CD4-positive, CD25-positive, alpha-beta regulatory T cell (primary cell): ENCODE results near the gene KAT6B. TPM values are rescaled to one million over a fixed set of nuclear protein-coding genes. Genes with fewer than 3 reads are reported as not detected.

ENCODE experiments used
- ATAC-seq, 2 donors: fragments of 150-1000 bp; cut with Tn5 transposase; one replicate each; pipeline ENCODE4 v1.10.0; 2021; ENCODE audit warnings: low read depth in 2 of 2, moderate number of reproducible peaks in 2 of 2, moderate library complexity in 1 of 2
- DNase-seq, 3 donors: peaks; one replicate each; pipeline versions ENCODE4 v3.0.0 to v3.0.0-alpha.2; 2012 to 2022; ENCODE audit warnings: mixed read lengths in 1 of 3
- H3K27ac ChIP-seq: one replicate; pipeline ENCODE4 v1.7.0; 2013; ENCODE audit warnings: mild to moderate bottlenecking, low read length; ENCODE audit not compliant: insufficient read depth, poor library complexity, severe bottlenecking
- H3K27me3 ChIP-seq: one replicate; pipeline ENCODE4 v1.7.0; 2013; ENCODE audit warnings: low read length; ENCODE audit not compliant: control insufficient read depth, insufficient read depth
- H3K36me3 ChIP-seq: one replicate; pipeline ENCODE4 v1.7.0; 2013; ENCODE audit warnings: mild to moderate bottlenecking, low read length, moderate library complexity; ENCODE audit not compliant: control insufficient read depth, insufficient read depth
- H3K4me1 ChIP-seq: 2 replicates; pipeline ENCODE4 v1.7.0; 2013; ENCODE audit warnings: mild to moderate bottlenecking, low read length; ENCODE audit not compliant: insufficient read depth, control insufficient read depth, poor library complexity, severe bottlenecking
- H3K4me3 ChIP-seq: one replicate; pipeline ENCODE4 v1.7.0; 2013; ENCODE audit warnings: low read depth, mild to moderate bottlenecking, low read length, moderate library complexity
- H3K9me3 ChIP-seq, 2 experiments: 1 replicate in 1 of 2; 2 replicates in 1 of 2; pipeline ENCODE4 v1.7.0; 2013; ENCODE audit warnings: low read length in 2 of 2, mild to moderate bottlenecking in 1 of 2, moderate library complexity in 1 of 2; ENCODE audit not compliant: control insufficient read depth in 2 of 2
- H3K27ac Mint-ChIP-seq, 3 donors: one replicate each; pipeline ENCODE4 v1.8.0; 2020 to 2022; ENCODE audit warnings: mild to moderate bottlenecking in 3 of 3, mixed read lengths in 3 of 3, moderate library complexity in 2 of 3
- H3K27me3 Mint-ChIP-seq: one replicate; pipeline ENCODE4 v1.8.0; 2022; ENCODE audit warnings: mild to moderate bottlenecking, mixed read lengths
- H3K36me3 Mint-ChIP-seq: one replicate; pipeline ENCODE4 v1.8.0; 2020; ENCODE audit warnings: mixed read lengths
- H3K4me1 Mint-ChIP-seq, 4 donors: one replicate each; pipeline ENCODE4 v1.8.0; 2020 to 2022; ENCODE audit warnings: mixed read lengths in 4 of 4, mild to moderate bottlenecking in 1 of 4
- H3K4me3 Mint-ChIP-seq, 4 donors: one replicate each; pipeline ENCODE4 v1.8.0; 2020 to 2022; ENCODE audit warnings: mild to moderate bottlenecking in 4 of 4, mixed read lengths in 4 of 4, moderate library complexity in 3 of 4
- H3K9me3 Mint-ChIP-seq, 7 donors: one replicate each; pipeline ENCODE4 v1.8.0; 2020 to 2022; ENCODE audit warnings: mixed read lengths in 7 of 7, mild to moderate bottlenecking in 3 of 7, moderate library complexity in 2 of 7
- polyA plus RNA-seq, 4 donors: library from polyadenylated mRNA; unstranded; fragments of 300-500 nt; fragmentation: Illumina TruSeq; gene quantifications; one replicate each; pipeline ENCODE4 v1.2.3, GENCODE V29; 2021
- total RNA-seq: library from RNA; stranded (reverse); gene quantifications from one replicate; pipeline ENCODE4 v1.2.3, GENCODE V29; 2022

Gene KAT6B
- total and polyA plus RNA-seq, 5 donors from 2014 or later, result 14.5 to 67.1 (median 16.6) TPM

DNA sequence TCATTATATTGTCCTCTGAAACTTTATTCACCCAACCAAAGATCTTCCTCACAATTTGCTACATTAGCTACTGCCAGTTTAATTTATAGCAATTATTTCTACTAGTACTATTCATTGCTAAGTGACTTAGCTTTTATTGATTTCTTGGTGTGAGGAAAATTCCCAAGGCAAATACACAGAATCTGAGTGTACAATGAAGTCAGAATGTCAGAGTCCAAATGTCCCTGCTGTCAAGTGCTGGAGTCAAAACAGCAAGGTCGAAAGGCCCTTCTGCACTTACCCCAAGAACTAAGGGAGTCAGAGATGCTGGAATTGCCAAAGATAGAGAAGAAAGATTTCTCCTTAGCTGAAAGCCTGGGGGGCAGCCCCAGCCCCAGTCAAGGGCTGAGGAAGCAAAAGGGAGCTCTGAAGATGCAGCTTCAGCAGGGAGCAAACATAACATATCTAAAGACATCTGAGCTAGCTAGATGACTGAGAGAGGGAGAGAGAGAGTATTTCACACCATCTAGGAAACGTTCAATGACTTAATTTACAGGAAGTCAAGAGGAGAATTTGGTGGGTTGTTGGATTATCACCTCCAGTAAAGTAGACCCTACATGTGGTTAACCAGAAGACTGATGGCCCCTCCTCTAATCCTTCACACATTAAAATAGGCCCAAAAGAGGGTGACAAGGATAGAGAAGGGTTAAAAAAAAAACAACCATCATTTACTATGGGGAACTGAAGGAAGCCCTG lies 248.5 kb downstream of the KAT6B start:
- H3K4me1 Mint-ChIP-seq, result peaks cover 0 to under 1% (median 0%) of the 10 kb centered on the region in 4 donors
- Histone ChIP-seq H3K4me3 (no peak overlapping the region), H3K9me3 (no peaks in the 10 kb centered on the region), H3K27me3 (no peaks in the 10 kb centered on the region), H3K36me3 (no peaks in the 10 kb centered on the region), H3K27ac (no peak overlapping the region), H3K4me1 (no peaks in the 10 kb centered on the region)
- H3K36me3 Mint-ChIP-seq, result no peaks in the 10 kb centered on the region
- H3K27ac Mint-ChIP-seq, result peak overlapping the region in 1 of 3 donors; percentile 12
- no peak for DNase-seq
- no peaks in the 10 kb centered on the region for H3K27me3 Mint-ChIP-seq
- peaks cover 0 to 2% (median 0%) of the 10 kb centered on the region in 7 donors for H3K9me3 Mint-ChIP-seq
- no peak overlapping the region for H3K4me3 Mint-ChIP-seq
- ATAC-seq, result no peak

DNA sequence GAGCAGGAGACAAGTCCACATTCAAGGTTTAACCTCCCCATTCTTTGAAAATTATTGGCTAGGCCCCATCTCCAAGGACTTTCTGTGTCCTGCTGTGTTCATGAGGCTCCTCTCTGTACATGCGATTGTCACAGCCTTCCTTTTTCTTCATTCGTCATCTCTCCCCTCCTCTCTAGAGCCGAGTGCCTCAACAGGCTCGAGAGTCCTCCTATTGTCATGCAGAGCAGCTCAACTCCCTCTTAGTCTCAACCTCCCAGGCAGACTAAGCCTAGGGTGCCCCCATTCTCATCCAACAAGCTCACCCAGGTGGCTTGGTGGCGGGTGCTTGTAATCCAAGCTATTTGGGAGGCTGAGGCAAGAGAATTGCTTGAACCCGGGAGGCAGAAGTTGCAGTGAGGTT lies 249.9 kb downstream of the KAT6B start:
- Histone ChIP-seq H3K27me3 (no peaks in the 10 kb centered on the region), H3K36me3 (no peaks in the 10 kb centered on the region), H3K4me1 (no peaks in the 10 kb centered on the region), H3K27ac (no peak overlapping the region), H3K4me3 (no peak overlapping the region), H3K9me3 (no peaks in the 10 kb centered on the region)
- Mint-ChIP-seq H3K4me1 (no peaks in the 10 kb centered on the region), H3K27ac (no peak overlapping the region), H3K4me3 (no peak overlapping the region), H3K9me3 (peaks cover 0 to 3% (median 2%) of the 10 kb centered on the region in 7 donors), H3K27me3 (no peaks in the 10 kb centered on the region), H3K36me3 (peaks cover 3% of the 10 kb centered on the region)
- ATAC-seq (no peak), DNase-seq (no peak)

DNA sequence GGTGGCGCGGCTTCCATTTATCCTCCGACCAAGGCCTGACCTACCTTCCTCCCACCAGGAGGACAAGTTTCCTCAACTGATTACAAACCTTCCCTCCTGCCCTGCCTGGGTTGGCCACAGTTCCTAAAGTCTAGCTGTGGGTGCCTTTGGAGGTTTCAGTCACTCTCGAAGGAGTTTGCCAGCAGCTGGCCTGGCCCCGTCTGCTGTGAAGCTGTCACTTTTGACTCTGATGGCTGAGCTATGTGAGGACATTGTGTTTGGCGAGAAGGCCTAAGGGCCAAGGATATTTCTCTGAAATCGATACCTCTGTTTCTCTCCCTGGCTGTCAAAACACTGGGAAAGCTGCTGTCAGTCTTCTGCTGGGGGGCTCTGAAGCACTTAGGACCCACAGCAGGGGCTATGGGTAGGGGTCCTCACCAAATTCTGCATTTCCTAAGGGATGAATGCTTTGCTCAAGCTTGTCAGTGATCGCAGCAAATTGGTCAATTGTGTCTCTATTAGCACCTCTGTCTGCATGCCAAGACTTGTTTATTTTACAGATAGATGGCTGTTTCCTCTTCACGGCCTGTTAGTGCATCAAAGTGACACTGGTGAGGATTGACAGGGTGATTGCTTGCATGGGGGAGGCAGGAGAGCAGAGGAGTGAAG lies 253.2 kb downstream of the KAT6B start:
- Mint-ChIP-seq H3K27me3 (no peaks in the 10 kb centered on the region), H3K4me1 (no peaks in the 10 kb centered on the region), H3K27ac (no peak overlapping the region), H3K36me3 (peaks cover 5% of the 10 kb centered on the region), H3K4me3 (no peak overlapping the region), H3K9me3 (peaks cover 0 to 8% (median 2%) of the 10 kb centered on the region in 7 donors)
- H3K27ac ChIP-seq, result no peak overlapping the region
- DNase-seq (no peak), ATAC-seq (no peak)
- H3K4me1 ChIP-seq, result no peaks in the 10 kb centered on the region
- H3K36me3 ChIP-seq, result no peaks in the 10 kb centered on the region
- no peaks in the 10 kb centered on the region for H3K9me3 ChIP-seq
- H3K4me3 ChIP-seq, result no peak overlapping the region
- H3K27me3 ChIP-seq, result no peaks in the 10 kb centered on the region

DNA sequence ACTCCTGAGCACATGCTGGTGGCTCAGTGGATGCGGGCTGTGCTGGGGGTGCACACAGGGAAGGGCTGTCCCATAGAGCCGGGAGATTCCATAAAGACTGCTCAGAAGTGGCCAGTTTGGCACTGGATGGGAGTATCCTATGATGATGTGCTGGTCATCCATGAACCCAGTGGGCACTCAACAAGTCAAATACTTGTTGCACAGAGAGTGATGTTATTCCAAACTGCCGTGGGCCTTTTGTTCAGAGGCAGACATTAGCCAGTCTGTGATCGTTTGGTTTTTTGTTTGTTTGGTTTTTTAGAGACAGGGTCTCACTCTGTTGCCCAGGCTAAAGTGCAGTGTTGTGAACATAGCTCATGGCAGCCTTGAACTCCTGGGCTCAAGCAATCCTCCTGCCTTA lies 254.2 kb downstream of the KAT6B start:
- H3K27me3 Mint-ChIP-seq, result no peaks in the 10 kb centered on the region
- no peaks in the 10 kb centered on the region for H3K36me3 ChIP-seq
- no peak overlapping the region for H3K4me3 Mint-ChIP-seq
- H3K27ac Mint-ChIP-seq, result no peak overlapping the region
- no peaks in the 10 kb centered on the region for H3K4me1 ChIP-seq
- no peak for DNase-seq
- H3K36me3 Mint-ChIP-seq, result peaks cover 5% of the 10 kb centered on the region
- peaks cover 0 to 8% (median 2%) of the 10 kb centered on the region in 7 donors for H3K9me3 Mint-ChIP-seq
- no peak for ATAC-seq
- no peaks in the 10 kb centered on the region for H3K27me3 ChIP-seq
- no peaks in the 10 kb centered on the region for H3K9me3 ChIP-seq
- H3K27ac ChIP-seq, result no peak overlapping the region
- no peak overlapping the region for H3K4me3 ChIP-seq
- H3K4me1 Mint-ChIP-seq, result no peaks in the 10 kb centered on the region

DNA sequence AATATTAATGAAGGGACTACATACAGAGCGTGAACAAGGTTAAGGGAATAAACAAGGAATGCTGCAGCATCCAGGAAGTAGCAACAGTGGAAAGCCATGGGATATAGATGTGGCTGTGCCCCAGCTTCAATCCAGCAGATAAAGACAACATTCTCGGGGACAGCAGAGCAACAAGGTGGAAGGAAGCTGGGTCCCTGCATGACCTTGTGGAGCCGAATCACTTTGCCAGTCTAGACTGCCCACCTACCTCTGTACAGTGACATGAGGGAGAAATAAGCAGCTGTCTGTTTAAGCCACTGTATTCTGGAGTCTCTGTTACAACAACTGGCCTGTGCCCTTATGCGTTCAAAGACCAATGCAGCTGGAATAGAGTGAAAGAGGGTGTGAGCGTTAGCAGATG lies 255.0 kb downstream of the KAT6B start:
- Mint-ChIP-seq H3K4me3 (no peak overlapping the region), H3K27ac (no peak overlapping the region), H3K36me3 (peaks cover 5% of the 10 kb centered on the region), H3K27me3 (no peaks in the 10 kb centered on the region), H3K4me1 (no peaks in the 10 kb centered on the region), H3K9me3 (peaks cover 0 to 8% (median 1%) of the 10 kb centered on the region in 7 donors)
- DNase-seq (no peak), ATAC-seq (no peak)
- Histone ChIP-seq H3K4me3 (no peak overlapping the region), H3K9me3 (no peaks in the 10 kb centered on the region), H3K36me3 (no peaks in the 10 kb centered on the region), H3K4me1 (no peaks in the 10 kb centered on the region), H3K27ac (no peak overlapping the region), H3K27me3 (no peaks in the 10 kb centered on the region)
